Fibroblast of lung (primary cell): Measurements from ENCODE around the gene USP15. TPM values are rescaled to one million over a fixed set of nuclear protein-coding genes. Genes with fewer than 3 reads are reported as not detected.
"Not testable (repeated sequence)": the region's sequence is repeated elsewhere in the genome, so short reads cannot be mapped to it uniquely, and the experiment has no call there.

ENCODE experiments used
- DNase-seq, 2 donors: peaks; one replicate each; pipeline versions ENCODE4 v3.0.0 to v3.0.0-alpha.2; 2010; ENCODE audit warnings: low read depth in 2 of 2
- H2AFZ ChIP-seq: 2 replicates; pipeline ENCODE4 v1.5.1; 2012; ENCODE audit warnings: low read length, control low read depth, inconsistent platforms
- H3K27ac ChIP-seq: 2 replicates; pipeline ENCODE4 v1.5.1; 2011; ENCODE audit warnings: low read length, control low read depth; ENCODE audit not compliant: insufficient read depth
- H3K27me3 ChIP-seq: 2 replicates; pipeline ENCODE4 v1.5.1; 2011; ENCODE audit warnings: mild to moderate bottlenecking, low read length; ENCODE audit not compliant: control insufficient read depth, insufficient read depth
- H3K36me3 ChIP-seq: 2 replicates; pipeline ENCODE4 v1.5.1; 2011; ENCODE audit warnings: low read length; ENCODE audit not compliant: control insufficient read depth, insufficient read depth
- H3K4me1 ChIP-seq: 2 replicates; pipeline ENCODE4 v1.5.1; 2011; ENCODE audit warnings: low read length; ENCODE audit not compliant: control insufficient read depth, insufficient read depth; ENCODE audit errors: extremely low read depth
- H3K4me2 ChIP-seq: 2 replicates; pipeline ENCODE4 v1.5.1; 2011; ENCODE audit warnings: low read length, control low read depth; ENCODE audit not compliant: insufficient read depth; ENCODE audit errors: extremely low read depth
- H3K4me3 ChIP-seq, 4 experiments: fragments of 200-600 bp in 1 of 4; sonication (generic) in 1 of 4; replicated peaks in 1 of 4; 2 replicates each; pipeline ENCODE4 v1.5.1; 2011 to 2016; ENCODE audit warnings: low read length in 4 of 4, low read depth in 3 of 4, mild to moderate bottlenecking in 3 of 4, control low read depth in 2 of 4, inconsistent platforms in 1 of 4, mixed read lengths in 1 of 4; ENCODE audit not compliant: insufficient read depth in 1 of 4; ENCODE audit errors: control extremely low read depth in 1 of 4
- H3K79me2 ChIP-seq: 2 replicates; pipeline ENCODE4 v1.5.1; 2012; ENCODE audit warnings: mild to moderate bottlenecking, low read length, inconsistent platforms; ENCODE audit not compliant: control insufficient read depth, insufficient read depth
- H3K9ac ChIP-seq: 2 replicates; pipeline ENCODE4 v1.5.1; 2011; ENCODE audit warnings: mild to moderate bottlenecking, low read length, control low read depth; ENCODE audit not compliant: insufficient read depth
- H3K9me3 ChIP-seq: 2 replicates; pipeline ENCODE4 v1.5.1; 2012; ENCODE audit warnings: low read depth, low read length; ENCODE audit not compliant: control insufficient read depth, insufficient read depth
- H4K20me1 ChIP-seq: 2 replicates; pipeline ENCODE4 v1.5.1; 2011; ENCODE audit warnings: low read length; ENCODE audit not compliant: control insufficient read depth, insufficient read depth; ENCODE audit errors: extremely low read depth
- CTCF ChIP-seq, 2 donors: IDR thresholded peaks in 1 of 2; conservative IDR thresholded peaks in 1 of 2; 1 replicate in 1 of 2; 2 replicates in 1 of 2; pipeline ENCODE4 v1.5.1; 2011 to 2012; ENCODE audit warnings: low read length in 2 of 2, control low read depth in 1 of 2, inconsistent platforms in 1 of 2, low read depth in 1 of 2, mild to moderate bottlenecking in 1 of 2
- EZH2 ChIP-seq: IDR thresholded peaks from 2 replicates; pipeline ENCODE4 v1.5.1; 2012; ENCODE audit warnings: low read length, control low read depth, mild to moderate bottlenecking; ENCODE audit errors: missing control alignments
- polyA plus RNA-seq, 2 donors: library from polyadenylated mRNA; depleted of rRNA in 1 of 2; stranded (reverse) in 1 of 2; unstranded in 1 of 2; fragments of >200 nt; gene quantifications; 2 replicates each; pipeline ENCODE4 v1.2.1, GENCODE V29; 2011 to 2012; ENCODE audit warnings: missing spikeins in 1 of 2
- total RNA-seq: library from RNA; depleted of rRNA; stranded (reverse); fragments of >200 nt; gene quantifications from 2 replicates; pipeline ENCODE4 v1.2.1, GENCODE V29; 2014

USP15 gene
- total and polyA plus RNA-seq, 2 donors (not counting 1 experiment from before 2014, with no cell fraction given): 57.6 to 63.1 TPM

- Histone ChIP-seq H3K4me2 (no peak overlapping the region), H3K27ac (no peak overlapping the region), H3K4me3 (no peak overlapping the region), H3K36me3 (no peaks in the 10 kb centered on the region), H3K9me3 (no peaks in the 10 kb centered on the region), H3K9ac (no peak overlapping the region), H2AFZ (no peak overlapping the region), H3K27me3 (no peaks in the 10 kb centered on the region), H4K20me1 (no peaks in the 10 kb centered on the region), H3K4me1 (no peaks in the 10 kb centered on the region), H3K79me2 (peaks cover 2% of the 10 kb centered on the region)
- DNase-seq: peak in 1 of 2 donors; percentile 21
- TF ChIP-seq EZH2: no peak
- no peak for TF ChIP-seq CTCF (conservative IDR thresholded peaks at IDR 0.05 in 1 of 2, IDR thresholded peaks at IDR 0.05 in 1 of 2; ENCODE audit: low read depth in 1 of 2, low read length in 2 of 2)
These were observed 100.8 kb downstream of the USP15 start for GRCh38 chr12:62361048-62361447.

DNA sequence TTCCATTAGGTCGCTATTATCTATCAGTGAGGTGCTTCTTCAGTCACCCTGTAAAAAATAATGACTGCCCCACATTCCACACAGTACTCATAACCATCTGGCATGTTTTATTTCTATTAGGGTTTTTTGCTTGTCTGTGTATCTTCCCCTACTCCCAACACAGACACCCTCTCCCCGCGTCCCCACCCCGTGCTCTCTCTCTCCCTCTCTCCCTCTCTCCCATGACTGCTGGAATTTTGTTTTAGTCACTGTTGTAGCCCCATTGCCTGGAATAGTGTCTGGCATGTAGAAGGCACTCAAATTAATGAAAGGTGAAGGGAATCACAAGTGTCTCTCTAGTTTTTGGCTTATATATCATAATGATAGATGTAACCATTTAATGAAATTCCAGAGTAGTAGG is 103.3 kb downstream of the USP15 start:
- DNase-seq: no peak
- H3K27me3 ChIP-seq: no peaks in the 10 kb centered on the region
- no peaks in the 10 kb centered on the region for H4K20me1 ChIP-seq
- no peak overlapping the region for H3K9ac ChIP-seq
- no peaks in the 10 kb centered on the region for H3K4me1 ChIP-seq
- no peak overlapping the region for H2AFZ ChIP-seq
- H3K79me2 ChIP-seq: peaks cover 2% of the 10 kb centered on the region
- H3K9me3 ChIP-seq: no peaks in the 10 kb centered on the region
- no peak overlapping the region for H3K4me2 ChIP-seq
- no peak overlapping the region for H3K27ac ChIP-seq
- TF ChIP-seq CTCF (conservative IDR thresholded peaks at IDR 0.05 in 1 of 2, IDR thresholded peaks at IDR 0.05 in 1 of 2; ENCODE audit: low read depth in 1 of 2, low read length in 2 of 2): no peak
- TF ChIP-seq EZH2: no peak
- H3K36me3 ChIP-seq: no peaks in the 10 kb centered on the region
- H3K4me3 ChIP-seq: no peak overlapping the region

GRCh38 chr12:62364697-62365096 is 104.5 kb downstream of the USP15 start:
- not testable (repeated sequence) for H3K4me1 ChIP-seq, H3K9me3 ChIP-seq, H3K79me2 ChIP-seq, H3K36me3 ChIP-seq, DNase-seq, H3K27me3 ChIP-seq, H3K27ac ChIP-seq, H2AFZ ChIP-seq, H3K9ac ChIP-seq, H3K4me3 ChIP-seq, H3K4me2 ChIP-seq, H4K20me1 ChIP-seq

- not testable (repeated sequence) for H3K4me2 ChIP-seq, H3K27me3 ChIP-seq, H3K9ac ChIP-seq, H2AFZ ChIP-seq, H4K20me1 ChIP-seq, H3K27ac ChIP-seq, H3K4me1 ChIP-seq, H3K79me2 ChIP-seq, H3K36me3 ChIP-seq, H3K4me3 ChIP-seq, DNase-seq, H3K9me3 ChIP-seq
These were observed 105.6 kb downstream of the USP15 start for GRCh38 chr12:62365846-62366245.

GRCh38 chr12:62368430-62369223 is 108.4 kb downstream of the USP15 start:
- H3K4me3 ChIP-seq, DNase-seq, H2AFZ ChIP-seq, H3K79me2 ChIP-seq, H3K27ac ChIP-seq, H3K4me2 ChIP-seq, H3K9me3 ChIP-seq, H4K20me1 ChIP-seq, H3K27me3 ChIP-seq, H3K9ac ChIP-seq, H3K4me1 ChIP-seq, H3K36me3 ChIP-seq: not testable (repeated sequence)
